ENCODE results near the gene CCDC137. TPM values are rescaled to one million over a fixed set of nuclear protein-coding genes. Genes with fewer than 3 reads are reported as not detected.

The CCDC137 gene
- total RNA-seq, 1 donor from 2014 or later: 22.4 TPM

GRCh38 chr17:81683208-81683583, 16.7 kb downstream of the CCDC137 start:
- peaks cover 5% of the 10 kb centered on the region for H3K36me3 Mint-ChIP-seq
- no peaks in the 10 kb centered on the region for H3K9me3 Mint-ChIP-seq
- peaks cover 23% of the 10 kb centered on the region for H3K4me1 Mint-ChIP-seq
- DNase-seq (ENCODE audit: low spot score): peak; percentile 55
- no peaks in the 10 kb centered on the region for H3K9me3 ChIP-seq (ENCODE audit: low read depth)
- peak overlapping the region; percentile 74 for H3K4me3 ChIP-seq
- peaks cover 6% of the 10 kb centered on the region for H3F3A ChIP-seq (ENCODE audit: low read depth)
- peaks cover 50% of the 10 kb centered on the region for H3K79me2 ChIP-seq (ENCODE audit: low read depth)
- H3K27me3 ChIP-seq: no peaks in the 10 kb centered on the region
- H4K20me1 ChIP-seq (ENCODE audit: low read depth): peaks cover 27% of the 10 kb centered on the region
- TF ChIP-seq EZH2phosphoT487 (IDR thresholded peaks at IDR 0.05) (no peak), CTCF (IDR thresholded peaks at IDR 0.05) (no peak), EZH2 (IDR thresholded peaks at IDR 0.05) (no peak)
- peak overlapping the region; percentile 96 for H3K4me3 Mint-ChIP-seq
- H3K9ac ChIP-seq: peak overlapping the region; percentile 77
- peaks cover 2% of the 10 kb centered on the region for H3K27me3 Mint-ChIP-seq (ENCODE audit: insufficient read depth, low read depth)
- peaks cover 10% of the 10 kb centered on the region for H3K4me1 ChIP-seq
- peak overlapping the region; percentile 84 for H3K27ac Mint-ChIP-seq
- peak overlapping the region; percentile 80 for H3K4me2 ChIP-seq
- peak overlapping the region; percentile 29 for H2AFZ ChIP-seq (replicated peaks)
- H3K36me3 ChIP-seq: no peaks in the 10 kb centered on the region
- H3K27ac ChIP-seq: no peak overlapping the region

- Mint-ChIP-seq H3K27me3 (ENCODE audit: insufficient read depth, low read depth) (peaks cover 2% of the 10 kb centered on the region), H3K27ac (peak within 1 kb of the TSS; percentile 84), H3K36me3 (peaks cover 6% of the 10 kb centered on the region), H3K4me3 (peak within 1 kb of the TSS; percentile 96), H3K9me3 (no peaks in the 10 kb centered on the region), H3K4me1 (peaks cover 23% of the 10 kb centered on the region)
- Histone ChIP-seq H3K79me2 (ENCODE audit: low read depth) (peaks cover 50% of the 10 kb centered on the region), H3K4me1 (peaks cover 10% of the 10 kb centered on the region), H3K36me3 (no peaks in the 10 kb centered on the region), H2AFZ (replicated peaks) (peak within 1 kb of the TSS; percentile 29), H3K4me3 (peak within 1 kb of the TSS; percentile 74), H3K27ac (no peak within 1 kb of the TSS), H4K20me1 (ENCODE audit: low read depth) (peaks cover 27% of the 10 kb centered on the region), H3K9me3 (ENCODE audit: low read depth) (no peaks in the 10 kb centered on the region), H3K4me2 (peak within 1 kb of the TSS; percentile 95), H3K27me3 (no peaks in the 10 kb centered on the region), H3K9ac (peak within 1 kb of the TSS; percentile 82), H3F3A (ENCODE audit: low read depth) (peaks cover 6% of the 10 kb centered on the region)
- TF ChIP-seq EZH2phosphoT487 (IDR thresholded peaks at IDR 0.05) (no peak), CTCF (IDR thresholded peaks at IDR 0.05) (no peak), EZH2 (IDR thresholded peaks at IDR 0.05) (no peak)
- peak; percentile 100 for DNase-seq (ENCODE audit: low spot score)
Observed at GRCh38 chr17:81683584-81684441, 17.3 kb downstream of the CCDC137 start, which contains the start of the genes ARL16 and HGS. Gene ARL16, minus strand, starts transcription at chr17:81683797. Its CDS starts 44 bp downstream, at chr17:81683753. Gene HGS, plus strand, starts transcription at chr17:81684011. Its CDS starts 56 bp downstream, at chr17:81684067.

DNA sequence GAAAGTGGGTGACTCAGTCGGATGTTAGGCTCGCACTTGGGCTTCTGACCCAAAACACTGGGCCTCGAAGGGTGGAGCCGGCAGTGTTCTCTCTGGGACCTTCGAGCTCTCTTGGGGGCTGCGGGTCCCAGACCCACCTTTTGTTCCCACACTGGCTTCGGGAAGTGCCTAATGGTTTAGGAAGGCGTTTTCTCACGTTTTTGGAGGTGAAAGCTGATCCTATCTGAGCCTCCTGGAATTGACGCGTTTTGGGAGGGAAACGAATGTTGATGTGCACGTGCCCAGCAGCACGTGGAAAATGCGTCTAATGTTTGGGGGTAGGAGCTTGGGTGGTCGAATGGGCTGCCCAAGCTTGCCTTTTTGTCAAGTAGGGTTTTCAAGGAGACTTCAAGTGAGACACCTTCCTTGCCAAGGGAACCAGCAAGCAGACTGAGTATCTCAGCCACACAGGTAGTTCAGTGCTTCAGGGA, 17.9 kb downstream of the CCDC137 start:
- peaks cover 5% of the 10 kb centered on the region for H3K27me3 Mint-ChIP-seq (ENCODE audit: insufficient read depth, low read depth)
- Histone ChIP-seq H3K36me3 (no peaks in the 10 kb centered on the region), H3K79me2 (ENCODE audit: low read depth) (peaks cover 50% of the 10 kb centered on the region), H3K4me1 (peaks cover 10% of the 10 kb centered on the region), H3K9ac (peak overlapping the region; percentile 82), H3K4me3 (peak overlapping the region; percentile 74), H3K9me3 (ENCODE audit: low read depth) (no peaks in the 10 kb centered on the region), H3K27me3 (no peaks in the 10 kb centered on the region), H3F3A (ENCODE audit: low read depth) (peaks cover 6% of the 10 kb centered on the region), H4K20me1 (ENCODE audit: low read depth) (peaks cover 27% of the 10 kb centered on the region), H2AFZ (replicated peaks) (no peak overlapping the region), H3K27ac (no peak overlapping the region), H3K4me2 (peak overlapping the region; percentile 95)
- no peaks in the 10 kb centered on the region for H3K9me3 Mint-ChIP-seq
- peak overlapping the region; percentile 90 for H3K4me3 Mint-ChIP-seq
- TF ChIP-seq EZH2phosphoT487 (IDR thresholded peaks at IDR 0.05) (no peak), CTCF (IDR thresholded peaks at IDR 0.05) (no peak), EZH2 (IDR thresholded peaks at IDR 0.05) (no peak)
- peaks cover 23% of the 10 kb centered on the region for H3K4me1 Mint-ChIP-seq
- no peak overlapping the region for H3K27ac Mint-ChIP-seq
- H3K36me3 Mint-ChIP-seq: peaks cover 9% of the 10 kb centered on the region
- DNase-seq (ENCODE audit: low spot score): peak; percentile 41

Measured in neural progenitor cell (in vitro differentiated cells).